GM19467 (cell line): ENCODE results near the gene HOXC6.

Experiments used
- ATAC-seq: cut with Tn5 transposase; IDR thresholded peaks from one replicate; pipeline ENCODE4 v1.9.1; 2021; ENCODE audit warnings: mild to moderate bottlenecking, moderate library complexity; ENCODE audit not compliant: unreplicated experiment

The HOXC6 gene

GRCh38 chr12:54028314-54029201 is at the start of gene HOXC6:
Gene HOXC6 (plus strand): TSS chr12:54028440. CDS start chr12:54028522, 82 bp downstream.
- no peak for ATAC-seq

GRCh38 chr12:53978477-53979356 is 49.5 kb upstream of the HOXC6 start:
- no peak for ATAC-seq

DNA sequence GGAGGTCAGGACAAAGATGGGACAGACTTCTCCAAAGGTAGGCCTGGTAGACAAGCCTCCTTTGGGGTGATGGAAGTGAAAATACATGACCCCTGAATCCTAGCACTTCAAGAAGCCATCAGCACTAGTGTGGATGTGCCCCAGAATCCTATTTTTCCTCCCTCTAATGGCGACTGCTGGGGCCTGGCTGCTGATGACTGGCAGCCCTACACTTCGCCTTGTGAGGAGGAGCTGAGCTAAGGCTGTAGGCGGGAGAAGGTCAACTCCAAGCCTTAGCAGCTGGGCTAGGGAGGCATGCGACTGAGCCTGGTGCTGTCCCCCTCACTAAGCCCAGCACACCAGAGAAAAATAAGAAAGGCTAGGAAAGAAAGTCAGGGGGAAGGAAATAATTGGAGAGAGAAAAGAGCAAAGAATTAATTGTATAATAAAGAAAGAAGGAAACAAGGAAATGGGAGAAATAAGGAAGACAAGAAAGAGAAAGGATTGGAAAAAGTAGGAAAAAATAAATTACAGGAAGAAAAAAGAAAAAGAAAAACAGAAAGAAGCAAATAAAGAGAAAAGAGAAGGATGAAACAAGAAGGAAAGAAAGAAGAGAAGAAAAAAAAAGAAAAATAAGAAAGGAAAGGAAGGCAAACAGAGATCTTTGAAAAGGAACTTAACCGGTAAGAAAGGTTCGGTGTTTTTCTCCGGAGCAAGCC is 48.0 kb upstream of the HOXC6 start:
- ATAC-seq, result no peak

GRCh38 chr12:53980802-53981496 is 47.3 kb upstream of the HOXC6 start:
- no peak for ATAC-seq

GRCh38 chr12:53981634-53982565 is 46.3 kb upstream of the HOXC6 start:
- no peak for ATAC-seq

DNA sequence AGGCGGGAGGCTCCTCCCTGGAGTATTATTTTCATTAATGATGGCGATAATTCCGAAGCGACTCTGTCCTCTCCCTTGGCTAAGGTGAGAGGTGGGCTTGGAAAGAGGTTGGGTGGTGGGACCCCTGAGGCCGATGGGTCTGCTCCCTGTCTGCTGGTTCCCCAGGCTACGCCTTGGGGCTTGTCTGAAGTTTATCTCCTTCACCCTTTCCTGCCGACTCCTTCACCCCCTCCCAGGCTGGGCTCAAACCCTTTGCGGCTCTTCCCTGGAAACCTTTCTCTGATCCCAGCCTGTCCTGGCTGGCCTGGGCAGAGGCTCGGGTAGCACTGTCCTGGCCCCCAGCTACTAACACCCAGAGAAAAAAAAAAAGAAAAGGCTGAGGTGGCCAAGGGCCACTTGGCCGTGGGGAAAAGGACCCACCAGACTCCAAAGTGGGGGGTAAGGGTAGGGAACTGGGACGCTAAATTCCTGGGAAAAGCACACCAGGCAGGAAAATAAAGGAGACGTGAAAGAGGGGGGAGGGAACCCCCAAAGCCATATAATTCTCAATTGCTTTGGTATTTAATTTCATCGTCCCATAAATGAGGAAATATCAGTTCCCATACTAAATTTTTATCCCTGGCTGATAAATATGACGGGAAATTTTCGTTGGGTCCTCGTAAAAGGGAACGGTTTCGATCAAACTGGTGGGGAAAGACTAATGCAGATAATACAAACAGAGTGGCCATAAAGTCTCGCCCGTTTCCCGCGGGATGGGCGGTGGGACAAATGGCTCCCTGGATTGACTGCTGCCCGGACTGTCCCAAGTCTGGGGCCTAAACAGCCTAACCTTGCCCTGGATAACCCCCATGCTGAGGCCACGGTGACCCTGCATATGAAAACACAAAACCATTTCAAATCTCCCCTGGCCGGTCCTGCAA is 45.3 kb upstream of the HOXC6 start:
- no peak for ATAC-seq

DNA sequence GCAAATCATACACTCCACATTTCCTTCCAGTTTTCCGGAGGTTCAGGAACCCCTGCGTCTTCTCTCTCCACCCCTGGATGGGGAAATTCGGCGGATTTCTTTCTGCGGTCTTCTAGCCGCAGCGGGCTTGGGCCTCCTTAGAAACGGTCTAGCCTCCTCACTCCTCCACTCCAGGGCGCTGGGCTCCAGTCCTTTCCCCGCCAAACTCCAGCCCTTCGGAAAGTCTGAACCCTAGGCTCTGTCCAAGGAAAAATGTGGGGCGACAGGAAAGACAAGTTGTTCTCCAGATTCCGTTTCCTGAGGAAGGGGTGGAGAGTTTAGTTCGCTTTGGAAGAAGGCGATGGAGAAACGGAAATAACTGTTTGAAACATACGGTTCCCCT is 44.7 kb upstream of the HOXC6 start:
- no peak for ATAC-seq

DNA sequence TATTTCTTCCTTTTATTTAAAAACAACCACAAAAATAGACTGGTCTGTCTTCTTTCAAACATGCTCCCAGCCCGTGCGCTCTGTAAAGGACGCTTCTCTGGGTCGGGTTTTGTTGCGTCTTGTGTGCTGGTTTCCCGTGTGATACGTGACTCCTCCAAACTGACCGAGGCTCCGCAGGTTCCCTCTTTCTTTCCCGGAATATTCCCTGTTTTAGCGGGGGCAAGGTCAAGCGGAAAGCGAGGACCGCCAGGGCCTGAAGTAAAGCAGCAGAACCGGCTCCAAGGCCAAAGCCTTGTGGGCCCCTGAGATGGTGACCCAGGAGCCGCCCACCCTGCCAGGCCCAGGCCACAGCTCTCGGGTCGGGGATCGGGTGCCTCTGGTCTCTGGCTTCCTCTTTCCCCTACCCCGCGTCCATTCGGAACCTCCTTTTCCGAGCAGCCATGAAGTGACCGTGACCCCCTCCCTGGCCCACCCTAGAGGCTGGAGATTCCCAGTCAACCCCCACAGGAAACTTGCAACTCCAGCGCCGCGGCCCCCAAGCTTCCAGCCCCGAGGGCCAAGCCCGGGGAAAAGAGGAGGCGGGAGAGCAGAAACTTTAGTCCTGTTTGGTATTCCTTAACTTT is 44.2 kb upstream of the HOXC6 start:
- no peak for ATAC-seq

GRCh38 chr12:53984901-53985691 is 43.1 kb upstream of the HOXC6 start, which contains the start of gene HOXC10:
Gene HOXC10 (plus strand): TSS chr12:53985146. CDS start chr12:53985260, 114 bp downstream.
- no peak for ATAC-seq

DNA sequence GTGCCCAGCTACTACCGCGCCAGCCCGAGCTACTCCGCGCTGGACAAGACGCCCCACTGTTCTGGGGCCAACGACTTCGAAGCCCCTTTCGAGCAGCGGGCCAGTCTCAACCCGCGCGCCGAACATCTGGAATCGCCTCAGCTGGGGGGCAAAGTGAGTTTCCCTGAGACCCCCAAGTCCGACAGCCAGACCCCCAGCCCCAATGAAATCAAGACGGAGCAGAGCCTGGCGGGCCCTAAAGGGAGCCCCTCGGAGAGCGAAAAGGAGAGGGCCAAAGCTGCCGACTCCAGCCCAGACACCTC is 42.6 kb upstream of the HOXC6 start:
- no peak for ATAC-seq

GRCh38 chr12:53985994-53986685 is 42.1 kb upstream of the HOXC6 start:
- no peak for ATAC-seq

DNA sequence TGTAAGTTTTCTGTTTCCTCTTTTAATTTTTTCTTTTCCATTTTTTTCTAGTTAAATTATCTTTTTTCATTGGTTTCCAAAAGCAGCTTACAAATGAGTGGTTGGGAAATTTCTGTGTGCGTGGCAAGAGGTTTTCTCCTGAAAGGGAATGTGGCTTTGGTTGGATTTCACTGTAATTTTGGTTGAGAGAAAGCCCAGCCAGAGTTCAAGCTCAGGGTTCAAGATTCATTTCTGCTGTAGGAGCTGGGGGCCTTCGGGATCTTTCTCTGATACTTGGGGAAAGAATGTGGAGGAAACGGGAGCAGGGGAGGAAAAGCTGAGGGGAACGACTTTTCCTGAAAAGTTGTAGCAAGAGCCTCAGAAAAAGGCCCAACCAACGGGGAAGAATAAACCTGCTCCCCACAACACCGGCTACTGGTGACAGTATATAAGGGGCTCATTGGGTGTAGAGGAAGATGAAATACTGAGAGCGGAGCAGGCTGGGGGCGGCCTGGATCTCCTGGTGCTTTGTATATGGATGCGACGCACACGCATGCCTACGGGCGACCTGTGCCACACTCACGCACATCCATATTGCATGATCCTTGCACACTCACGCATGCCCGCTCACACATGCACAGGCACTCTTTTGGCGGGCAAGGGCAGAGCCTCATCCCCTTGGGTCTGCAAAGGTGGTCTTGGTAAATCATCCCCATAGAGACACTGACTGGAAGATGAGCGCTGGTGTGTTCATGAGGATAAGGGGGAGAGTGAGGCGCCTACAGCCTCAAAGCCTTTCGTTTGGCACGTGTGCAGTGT is 41.4 kb upstream of the HOXC6 start:
- no peak for ATAC-seq

- no peak for ATAC-seq
Measured at GRCh38 chr12:53987787-53988230, 40.4 kb upstream of the HOXC6 start.

- ATAC-seq, result no peak
Measured at GRCh38 chr12:53988541-53989226, 39.6 kb upstream of the HOXC6 start.
